HCT116 (cell line): Measurements from ENCODE around the gene ZNRF3.

Experiments used
- EGR1 ChIP-seq: IDR thresholded peaks from 2 replicates; pipeline ENCODE4 v1.6.1; 2012; ENCODE audit warnings: low read depth
- ELF1 ChIP-seq: IDR thresholded peaks from 2 replicates; pipeline ENCODE4 v1.6.1; 2012; ENCODE audit warnings: low read depth, borderline replicate concordance
- EZH2 ChIP-seq: fragments of 200-600 bp; sonication (generic); IDR thresholded peaks from 2 replicates; pipeline ENCODE4 v1.6.1; 2017; ENCODE audit warnings: antibody characterized with exemption, mixed run types
- EZH2phosphoT487 ChIP-seq: fragments of 200-600 bp; IDR thresholded peaks from 2 replicates; pipeline ENCODE4 v1.6.1; 2018; ENCODE audit warnings: antibody characterized with exemption, borderline replicate concordance
- POLR2A ChIP-seq: IDR thresholded peaks from 2 replicates; pipeline ENCODE4 v1.7.0; 2011; ENCODE audit warnings: borderline replicate concordance; ENCODE audit not compliant: insufficient read depth, insufficient read length; ENCODE audit errors: extremely low read depth
- POLR2AphosphoS5 ChIP-seq: IDR thresholded peaks from 2 replicates; pipeline ENCODE4 v1.6.1; 2011; ENCODE audit warnings: mild to moderate bottlenecking, low read depth, low read length, moderate library complexity
- RAD21 ChIP-seq: IDR thresholded peaks from 2 replicates; pipeline ENCODE4 v1.6.1; 2012; ENCODE audit warnings: low read depth, mild to moderate bottlenecking
- SIN3A ChIP-seq: IDR thresholded peaks from 2 replicates; pipeline ENCODE4 v1.6.1; 2012; ENCODE audit warnings: low read depth
- SP1 ChIP-seq: IDR thresholded peaks from 2 replicates; pipeline ENCODE4 v1.6.1; 2012; ENCODE audit warnings: low read depth
- SRF ChIP-seq: IDR thresholded peaks from 2 replicates; pipeline ENCODE4 v1.6.1; 2012; ENCODE audit warnings: low read depth
- ZNF274 ChIP-seq: fragments of 200-500 bp; sonication (Bioruptor generic); IDR thresholded peaks from 2 replicates; pipeline ENCODE4 v1.6.1; 2014; ENCODE audit warnings: mild to moderate bottlenecking, low read depth, low read length, inconsistent platforms
- TF ChIP-seq, protein P1 (sequence below), 3 experiments: fragments of 200-600 bp in 1 of 3; sonication (generic) in 1 of 3; IDR thresholded peaks in 2 of 3; conservative IDR thresholded peaks in 1 of 3; 2 replicates each; pipeline ENCODE4 v1.5.1; 2012 to 2017; ENCODE audit warnings: low read depth in 2 of 3, low read length in 2 of 3, antibody characterized with exemption in 1 of 3, borderline replicate concordance in 1 of 3, control low read depth in 1 of 3, mild to moderate bottlenecking in 1 of 3, mixed read lengths in 1 of 3, mixed run types in 1 of 3, moderate library complexity in 1 of 3; ENCODE audit not compliant: insufficient read depth in 1 of 3
- TF ChIP-seq, protein P2 (sequence below): IDR thresholded peaks from 2 replicates; pipeline ENCODE4 v1.6.1; 2012; ENCODE audit warnings: low read depth
- TF ChIP-seq, protein P3 (sequence below): IDR thresholded peaks from 2 replicates; pipeline ENCODE4 v1.6.1; 2012

DNA sequence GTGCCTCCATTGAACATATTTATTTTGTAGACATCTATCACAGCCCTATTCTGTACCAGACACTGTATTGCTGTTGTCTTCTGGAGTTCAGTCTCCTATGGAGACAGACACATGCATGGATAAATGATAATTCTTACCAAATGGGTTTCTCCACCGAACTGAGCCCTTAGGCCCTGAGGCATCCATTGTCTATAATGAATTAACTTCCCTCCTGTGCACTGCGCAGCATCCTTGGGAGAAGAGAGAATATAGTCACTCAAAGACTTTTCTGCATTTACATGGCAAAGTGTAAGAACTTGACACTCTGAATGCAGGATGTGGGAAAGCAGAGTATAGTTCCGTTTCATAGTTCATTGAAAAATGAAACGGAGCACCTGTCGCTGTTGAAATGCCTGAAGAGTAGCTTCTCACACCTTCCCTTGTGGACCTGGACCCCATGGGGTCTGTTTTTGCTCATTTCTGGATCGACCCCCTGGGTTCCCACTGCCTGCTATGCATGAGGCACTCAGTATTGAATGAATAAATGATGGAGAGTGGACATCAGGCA is 6.2 kb downstream of the ZNRF3 start:
- TF ChIP-seq SRF (no peak), RAD21 (no peak), EZH2 (no peak), POLR2A (no peak), SP1 (no peak), ZNF274 (no peak), POLR2AphosphoS5 (no peak), EGR1 (no peak), EZH2phosphoT487 (no peak), SIN3A (no peak), ELF1 (no peak)
- TF ChIP-seq, protein P1, sequence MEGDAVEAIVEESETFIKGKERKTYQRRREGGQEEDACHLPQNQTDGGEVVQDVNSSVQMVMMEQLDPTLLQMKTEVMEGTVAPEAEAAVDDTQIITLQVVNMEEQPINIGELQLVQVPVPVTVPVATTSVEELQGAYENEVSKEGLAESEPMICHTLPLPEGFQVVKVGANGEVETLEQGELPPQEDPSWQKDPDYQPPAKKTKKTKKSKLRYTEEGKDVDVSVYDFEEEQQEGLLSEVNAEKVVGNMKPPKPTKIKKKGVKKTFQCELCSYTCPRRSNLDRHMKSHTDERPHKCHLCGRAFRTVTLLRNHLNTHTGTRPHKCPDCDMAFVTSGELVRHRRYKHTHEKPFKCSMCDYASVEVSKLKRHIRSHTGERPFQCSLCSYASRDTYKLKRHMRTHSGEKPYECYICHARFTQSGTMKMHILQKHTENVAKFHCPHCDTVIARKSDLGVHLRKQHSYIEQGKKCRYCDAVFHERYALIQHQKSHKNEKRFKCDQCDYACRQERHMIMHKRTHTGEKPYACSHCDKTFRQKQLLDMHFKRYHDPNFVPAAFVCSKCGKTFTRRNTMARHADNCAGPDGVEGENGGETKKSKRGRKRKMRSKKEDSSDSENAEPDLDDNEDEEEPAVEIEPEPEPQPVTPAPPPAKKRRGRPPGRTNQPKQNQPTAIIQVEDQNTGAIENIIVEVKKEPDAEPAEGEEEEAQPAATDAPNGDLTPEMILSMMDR (IDR thresholded peaks at IDR 0.05 in 2 of 3, conservative IDR thresholded peaks at IDR 0.05 in 1 of 3; ENCODE audit: borderline replicate concordance in 1 of 3, insufficient read depth in 1 of 3, low read depth in 2 of 3, low read length in 2 of 3), result no peak
- TF ChIP-seq, protein P2, sequence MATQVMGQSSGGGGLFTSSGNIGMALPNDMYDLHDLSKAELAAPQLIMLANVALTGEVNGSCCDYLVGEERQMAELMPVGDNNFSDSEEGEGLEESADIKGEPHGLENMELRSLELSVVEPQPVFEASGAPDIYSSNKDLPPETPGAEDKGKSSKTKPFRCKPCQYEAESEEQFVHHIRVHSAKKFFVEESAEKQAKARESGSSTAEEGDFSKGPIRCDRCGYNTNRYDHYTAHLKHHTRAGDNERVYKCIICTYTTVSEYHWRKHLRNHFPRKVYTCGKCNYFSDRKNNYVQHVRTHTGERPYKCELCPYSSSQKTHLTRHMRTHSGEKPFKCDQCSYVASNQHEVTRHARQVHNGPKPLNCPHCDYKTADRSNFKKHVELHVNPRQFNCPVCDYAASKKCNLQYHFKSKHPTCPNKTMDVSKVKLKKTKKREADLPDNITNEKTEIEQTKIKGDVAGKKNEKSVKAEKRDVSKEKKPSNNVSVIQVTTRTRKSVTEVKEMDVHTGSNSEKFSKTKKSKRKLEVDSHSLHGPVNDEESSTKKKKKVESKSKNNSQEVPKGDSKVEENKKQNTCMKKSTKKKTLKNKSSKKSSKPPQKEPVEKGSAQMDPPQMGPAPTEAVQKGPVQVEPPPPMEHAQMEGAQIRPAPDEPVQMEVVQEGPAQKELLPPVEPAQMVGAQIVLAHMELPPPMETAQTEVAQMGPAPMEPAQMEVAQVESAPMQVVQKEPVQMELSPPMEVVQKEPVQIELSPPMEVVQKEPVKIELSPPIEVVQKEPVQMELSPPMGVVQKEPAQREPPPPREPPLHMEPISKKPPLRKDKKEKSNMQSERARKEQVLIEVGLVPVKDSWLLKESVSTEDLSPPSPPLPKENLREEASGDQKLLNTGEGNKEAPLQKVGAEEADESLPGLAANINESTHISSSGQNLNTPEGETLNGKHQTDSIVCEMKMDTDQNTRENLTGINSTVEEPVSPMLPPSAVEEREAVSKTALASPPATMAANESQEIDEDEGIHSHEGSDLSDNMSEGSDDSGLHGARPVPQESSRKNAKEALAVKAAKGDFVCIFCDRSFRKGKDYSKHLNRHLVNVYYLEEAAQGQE, result no peak
- TF ChIP-seq, protein P3, sequence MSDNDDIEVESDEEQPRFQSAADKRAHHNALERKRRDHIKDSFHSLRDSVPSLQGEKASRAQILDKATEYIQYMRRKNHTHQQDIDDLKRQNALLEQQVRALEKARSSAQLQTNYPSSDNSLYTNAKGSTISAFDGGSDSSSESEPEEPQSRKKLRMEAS, result no peak
